ENCODE data around the gene CXCL8.

The CXCL8 gene

DNA sequence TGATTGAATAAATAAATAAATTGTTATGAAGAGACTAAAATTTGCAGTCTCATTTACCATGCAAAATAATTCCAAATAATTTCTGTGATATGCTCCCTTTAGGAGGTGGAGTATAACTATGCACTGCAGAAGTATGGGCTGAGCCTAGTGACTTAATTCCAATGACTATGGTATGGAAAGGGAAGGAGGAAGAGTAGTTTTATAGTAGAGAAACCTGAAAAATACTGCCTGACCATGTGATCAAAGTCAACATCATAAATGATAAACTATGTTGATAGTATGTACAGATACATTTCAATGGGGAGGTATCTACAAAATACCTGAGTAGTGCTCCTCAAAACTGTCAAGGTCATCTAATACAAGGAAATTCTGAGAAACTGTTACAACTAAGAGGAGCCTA is 14.6 kb downstream of the CXCL8 start:
- Histone ChIP-seq H3F3A (ENCODE audit: insufficient read depth, low read length) (no peaks in the 10 kb centered on the region), H3K9me3 (ENCODE audit: low read length) (no peaks in the 10 kb centered on the region), H3K9ac (ENCODE audit: low read length) (no peak overlapping the region), H3K4me2 (ENCODE audit: low read length) (no peak overlapping the region), H3K36me3 (ENCODE audit: insufficient read depth, low read length) (no peaks in the 10 kb centered on the region), H3K9me2 (ENCODE audit: low read depth, low read length) (no peaks in the 10 kb centered on the region), H3K4me3 (ENCODE audit: low read depth, low read length, poor library complexity, severe bottlenecking) (no peak overlapping the region), H3K27ac (ENCODE audit: low read depth, low read length, poor library complexity, severe bottlenecking) (no peak overlapping the region), H3K4me1 (ENCODE audit: insufficient read depth, low read length, severe bottlenecking) (no peaks in the 10 kb centered on the region), H4K20me1 (ENCODE audit: insufficient read depth, low read length) (no peaks in the 10 kb centered on the region), H3K27me3 (ENCODE audit: insufficient read depth, low read length) (no peaks in the 10 kb centered on the region), H2AFZ (ENCODE audit: low read length) (no peak overlapping the region), H3K79me2 (ENCODE audit: insufficient read depth, low read length) (no peaks in the 10 kb centered on the region)
- TF ChIP-seq, protein P1, sequence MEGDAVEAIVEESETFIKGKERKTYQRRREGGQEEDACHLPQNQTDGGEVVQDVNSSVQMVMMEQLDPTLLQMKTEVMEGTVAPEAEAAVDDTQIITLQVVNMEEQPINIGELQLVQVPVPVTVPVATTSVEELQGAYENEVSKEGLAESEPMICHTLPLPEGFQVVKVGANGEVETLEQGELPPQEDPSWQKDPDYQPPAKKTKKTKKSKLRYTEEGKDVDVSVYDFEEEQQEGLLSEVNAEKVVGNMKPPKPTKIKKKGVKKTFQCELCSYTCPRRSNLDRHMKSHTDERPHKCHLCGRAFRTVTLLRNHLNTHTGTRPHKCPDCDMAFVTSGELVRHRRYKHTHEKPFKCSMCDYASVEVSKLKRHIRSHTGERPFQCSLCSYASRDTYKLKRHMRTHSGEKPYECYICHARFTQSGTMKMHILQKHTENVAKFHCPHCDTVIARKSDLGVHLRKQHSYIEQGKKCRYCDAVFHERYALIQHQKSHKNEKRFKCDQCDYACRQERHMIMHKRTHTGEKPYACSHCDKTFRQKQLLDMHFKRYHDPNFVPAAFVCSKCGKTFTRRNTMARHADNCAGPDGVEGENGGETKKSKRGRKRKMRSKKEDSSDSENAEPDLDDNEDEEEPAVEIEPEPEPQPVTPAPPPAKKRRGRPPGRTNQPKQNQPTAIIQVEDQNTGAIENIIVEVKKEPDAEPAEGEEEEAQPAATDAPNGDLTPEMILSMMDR (IDR thresholded peaks at IDR 0.05; ENCODE audit: low read length), result no peak
- TF ChIP-seq EZH2 (IDR thresholded peaks at IDR 0.05; ENCODE audit: borderline replicate concordance, low read length), result no peak

DNA sequence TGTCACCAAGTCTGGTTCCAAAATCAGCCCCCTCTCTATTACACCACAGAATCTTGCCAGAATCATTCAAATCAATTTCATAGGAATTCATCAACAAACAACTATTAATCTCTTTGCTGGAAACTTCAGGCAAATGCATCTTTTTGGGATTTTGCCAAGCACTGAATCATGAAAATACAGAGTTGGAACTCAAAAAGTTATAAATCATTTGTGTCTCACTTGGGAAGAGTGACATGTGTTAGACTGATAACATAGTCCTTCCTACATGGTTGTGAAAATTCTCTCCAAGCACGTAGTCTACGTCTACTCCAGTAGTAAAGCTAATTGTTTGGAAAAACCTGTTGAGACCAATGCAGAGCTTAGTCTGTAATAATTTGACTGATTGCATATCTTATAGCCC is 19.0 kb downstream of the CXCL8 start:
- Histone ChIP-seq H3K9me3 (ENCODE audit: low read length) (no peaks in the 10 kb centered on the region), H3K9me2 (ENCODE audit: low read depth, low read length) (no peaks in the 10 kb centered on the region), H3F3A (ENCODE audit: insufficient read depth, low read length) (no peaks in the 10 kb centered on the region), H3K4me2 (ENCODE audit: low read length) (no peak overlapping the region), H4K20me1 (ENCODE audit: insufficient read depth, low read length) (no peaks in the 10 kb centered on the region), H2AFZ (ENCODE audit: low read length) (no peak overlapping the region), H3K27me3 (ENCODE audit: insufficient read depth, low read length) (no peaks in the 10 kb centered on the region), H3K4me1 (ENCODE audit: insufficient read depth, low read length, severe bottlenecking) (no peaks in the 10 kb centered on the region), H3K36me3 (ENCODE audit: insufficient read depth, low read length) (no peaks in the 10 kb centered on the region), H3K9ac (ENCODE audit: low read length) (no peak overlapping the region), H3K27ac (ENCODE audit: low read depth, low read length, poor library complexity, severe bottlenecking) (no peak overlapping the region), H3K4me3 (ENCODE audit: low read depth, low read length, poor library complexity, severe bottlenecking) (no peak overlapping the region), H3K79me2 (ENCODE audit: insufficient read depth, low read length) (no peaks in the 10 kb centered on the region)
- TF ChIP-seq, protein P1 (IDR thresholded peaks at IDR 0.05; ENCODE audit: low read length), result no peak
- no peak for TF ChIP-seq EZH2 (IDR thresholded peaks at IDR 0.05; ENCODE audit: borderline replicate concordance, low read length)

DNA sequence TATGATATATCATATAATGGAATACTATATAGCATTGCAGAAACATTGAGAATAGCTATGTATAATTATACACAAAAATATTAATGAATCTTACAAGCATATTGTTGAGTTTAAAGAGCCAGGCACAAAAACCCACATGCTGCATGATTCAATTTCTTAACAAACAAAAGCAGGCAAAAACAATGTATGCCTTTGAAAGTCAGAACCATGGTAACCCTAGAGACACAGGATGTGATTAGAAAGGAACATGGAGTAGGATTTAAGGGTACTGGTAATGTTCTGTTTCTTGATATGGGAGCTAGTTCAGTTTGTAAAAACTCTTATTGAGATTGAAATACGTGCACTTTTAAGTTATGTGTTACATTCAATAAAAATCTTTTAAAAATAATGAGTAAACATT is 21.5 kb downstream of the CXCL8 start:
- no peaks in the 10 kb centered on the region for H3K4me1 ChIP-seq (ENCODE audit: insufficient read depth, low read length, severe bottlenecking)
- H3K9me2 ChIP-seq (ENCODE audit: low read depth, low read length), result no peaks in the 10 kb centered on the region
- H3K79me2 ChIP-seq (ENCODE audit: insufficient read depth, low read length), result no peaks in the 10 kb centered on the region
- H3F3A ChIP-seq (ENCODE audit: insufficient read depth, low read length), result no peaks in the 10 kb centered on the region
- no peaks in the 10 kb centered on the region for H4K20me1 ChIP-seq (ENCODE audit: insufficient read depth, low read length)
- H3K4me2 ChIP-seq (ENCODE audit: low read length), result no peak overlapping the region
- no peak overlapping the region for H2AFZ ChIP-seq (ENCODE audit: low read length)
- no peaks in the 10 kb centered on the region for H3K9me3 ChIP-seq (ENCODE audit: low read length)
- no peak for TF ChIP-seq EZH2 (IDR thresholded peaks at IDR 0.05; ENCODE audit: borderline replicate concordance, low read length)
- TF ChIP-seq, protein P1 (IDR thresholded peaks at IDR 0.05; ENCODE audit: low read length), result no peak
- H3K9ac ChIP-seq (ENCODE audit: low read length), result no peak overlapping the region
- H3K27ac ChIP-seq (ENCODE audit: low read depth, low read length, poor library complexity, severe bottlenecking), result no peak overlapping the region
- H3K36me3 ChIP-seq (ENCODE audit: insufficient read depth, low read length), result no peaks in the 10 kb centered on the region
- no peak overlapping the region for H3K4me3 ChIP-seq (ENCODE audit: low read depth, low read length, poor library complexity, severe bottlenecking)
- H3K27me3 ChIP-seq (ENCODE audit: insufficient read depth, low read length), result no peaks in the 10 kb centered on the region
